K562 (cell line): Measurements from ENCODE around the gene CRIM1. TPM values are rescaled to one million over a fixed set of nuclear protein-coding genes. Genes with fewer than 3 reads are reported as not detected.

ENCODE experiments used
- ATAC-seq: fragments of 200-7000 bp; cut with Tn5 transposase; 3 replicates; pipeline ENCODE4 v1.9.1; 2020; ENCODE audit warnings: moderate library complexity
- BruUV-seq: library from RNA; stranded (reverse); fragments of 400-500 nt; replicated peaks from 2 replicates; lab custom pipeline; 2021; lab: Mats Ljungman, UMichigan
- CTCF ChIA-PET: fragments of 300-600 bp; formaldehyde crosslinking; extraction: SDS; loops from one replicate; lab custom pipeline; 2021; ENCODE audit warnings: low intra/inter-chr PET ratio; lab: Yijun Ruan, JAX
- POLR2A ChIA-PET: fragments of 300-600, 350-650 bp; sonication (Branson Sonifier 250); formaldehyde crosslinking; extraction: SDS; loops from one replicate; lab custom pipeline; 2021; ENCODE audit warnings: antibody characterized with exemption, inconsistent platforms; lab: Yijun Ruan, JAX
- DNase-seq, 4 experiments: peaks; one replicate each; pipeline versions ENCODE4 v3.0.0 to v3.0.0-alpha.2; 2011 to 2018; ENCODE audit warnings: low spot score in 3 of 4, mixed read lengths in 3 of 4; ENCODE audit errors: extremely low read depth in 1 of 4
- FAIRE-seq: peaks from 2 replicates; lab custom pipeline; 2011; peaks lifted over from hg19 to GRCh38; lab: Jason Lieb, UNC
- H2AFZ ChIP-seq: 2 replicates; pipeline ENCODE4 v1.6.0; 2011; ENCODE audit warnings: low read depth, low read length, control low read depth, inconsistent platforms
- H3K27ac ChIP-seq: fragments of 200-600 bp; 3 replicates; pipeline ENCODE4 v1.8.0; 2011; ENCODE audit warnings: low read depth, mild to moderate bottlenecking, control low read depth, inconsistent platforms, low read length, moderate library complexity, mixed read lengths; ENCODE audit errors: extremely low read depth
- H3K27me3 ChIP-seq, 2 experiments: fragments of 300-600 bp in 1 of 2; 2 replicates in 1 of 2; 3 replicates in 1 of 2; pipeline versions ENCODE4 v1.6.0 to v1.8.0; 2011; ENCODE audit warnings: inconsistent platforms in 2 of 2, low read length in 2 of 2, mild to moderate bottlenecking in 1 of 2, mixed read lengths in 1 of 2, moderate library complexity in 1 of 2; ENCODE audit not compliant: control insufficient read depth in 2 of 2, insufficient read depth in 2 of 2
- H3K36me3 ChIP-seq: fragments of 300-600 bp; 3 replicates; pipeline ENCODE4 v1.8.0; 2011; ENCODE audit warnings: mild to moderate bottlenecking, low read length, inconsistent platforms; ENCODE audit not compliant: control insufficient read depth, insufficient read depth
- H3K4me1 ChIP-seq, 2 experiments: fragments of 200-600 bp in 1 of 2; replicated peaks in 1 of 2; 2 replicates in 1 of 2; 3 replicates in 1 of 2; pipeline versions ENCODE4 v1.5.1 to v1.8.0; 2011; ENCODE audit warnings: inconsistent platforms in 2 of 2, low read length in 2 of 2, mild to moderate bottlenecking in 1 of 2, mixed read lengths in 1 of 2, moderate library complexity in 1 of 2; ENCODE audit not compliant: control insufficient read depth in 2 of 2, insufficient read depth in 2 of 2
- H3K4me2 ChIP-seq: 2 replicates; pipeline ENCODE4 v1.6.1; 2011; ENCODE audit warnings: low read length, control low read depth, inconsistent platforms, mixed read lengths; ENCODE audit not compliant: insufficient read depth
- H3K4me3 ChIP-seq: fragments of 200-600 bp; sonication (generic), shearing (Covaris generic); 2 replicates; pipeline ENCODE4 v1.5.1; 2016; ENCODE audit warnings: control low read depth, inconsistent platforms
- H3K79me2 ChIP-seq: fragments of 200-600 bp; 3 replicates; pipeline ENCODE4 v1.8.0; 2011; ENCODE audit warnings: low read length, inconsistent platforms; ENCODE audit not compliant: control insufficient read depth, insufficient read depth
- H3K9ac ChIP-seq, 2 experiments: 2 replicates each; pipeline versions ENCODE4 v1.6.0 to v1.6.1; 2011; ENCODE audit warnings: low read depth in 2 of 2, low read length in 2 of 2, control low read depth in 1 of 2, inconsistent platforms in 1 of 2, mild to moderate bottlenecking in 1 of 2, mixed read lengths in 1 of 2; ENCODE audit not compliant: insufficient read depth in 1 of 2
- H3K9me1 ChIP-seq: one replicate; pipeline ENCODE4 v1.6.0; 2011; ENCODE audit warnings: inconsistent platforms, mild to moderate bottlenecking, low read length, moderate library complexity; ENCODE audit not compliant: control insufficient read depth, insufficient read depth
- H3K9me3 ChIP-seq: replicated peaks from 2 replicates; pipeline ENCODE4 v1.5.1; 2011; ENCODE audit warnings: low read depth, low read length, inconsistent platforms; ENCODE audit not compliant: control insufficient read depth, insufficient read depth
- H4K20me1 ChIP-seq: replicated peaks from 2 replicates; pipeline ENCODE4 v1.6.1; 2011; ENCODE audit warnings: low read length, inconsistent platforms, mixed read lengths; ENCODE audit not compliant: control insufficient read depth, insufficient read depth
- ETV1 ChIP-seq: fragments of 450-650 bp; conservative IDR thresholded peaks from 2 replicates; pipeline ENCODE4 v1.6.1; 2016; ENCODE audit warnings: missing genetic modification characterization, control low read depth, low read depth, missing compliant biosample characterization
- HIVEP1 ChIP-seq: fragments of 250-450 bp; sonication (Bioruptor Pico); IDR thresholded peaks from 2 replicates; pipeline ENCODE4 v1.4.0; 2020; ENCODE audit warnings: mild to moderate bottlenecking
- SPI1 ChIP-seq: IDR thresholded peaks from 2 replicates; pipeline ENCODE4 v1.6.1; 2011; ENCODE audit warnings: low read depth, low read length, control low read depth, borderline replicate concordance
- YY1 ChIP-seq, 3 experiments: IDR thresholded peaks; 2 replicates each; pipeline ENCODE4 v1.6.1; 2011; ENCODE audit warnings: low read length in 2 of 3, mild to moderate bottlenecking in 2 of 3, moderate library complexity in 2 of 3, borderline replicate concordance in 1 of 3, control low read depth in 1 of 3, low read depth in 1 of 3; ENCODE audit not compliant: insufficient read depth in 3 of 3, insufficient replicate concordance in 2 of 3, control insufficient read depth in 1 of 3, insufficient read length in 1 of 3; ENCODE audit errors: extremely low read depth in 1 of 3
- ZEB2 ChIP-seq: fragments of 450-650 bp; IDR thresholded peaks from 2 replicates; pipeline ENCODE4 v1.6.1; 2016
- ZNF780A ChIP-seq: fragments of 250-450 bp; sonication (Bioruptor Pico); IDR thresholded peaks from 2 replicates; pipeline ENCODE4 v1.5.0; 2021; ENCODE audit warnings: mild to moderate bottlenecking
- WGBS: fragments of 100-300 bp; shearing (Covaris generic); methylation state at CpG from one replicate; pipeline ENCODE4 v1.1.6; 2016; ENCODE audit warnings: low coverage, mixed read lengths; ENCODE audit not compliant: insufficient coverage; ENCODE audit errors: missing lambda C conversion rate; 5-methylcytosine and 5-hydroxymethylcytosine counted together
- in situ Hi-C: fragments of 300-500 bp; cut with MboI; formaldehyde crosslinking; loops from 4 replicates; pipeline ENCODE4 v1.15.0; 2018; ENCODE audit warnings: inconsistent platforms, mixed read lengths
- intact Hi-C: fragments of 100-400 bp; cut with micrococcal nuclease; formaldehyde crosslinking; loops from 2 replicates; pipeline ENCODE4 v1.14.2; 2022
- polyA plus RNA-seq, 8 experiments: library from polyadenylated mRNA; depleted of rRNA in 4 of 8; stranded (reverse) in 5 of 8; unstranded in 3 of 8; fragments of >200 nt; fragmentation: Nextera tagmentation in 2 of 8; fragmentation: Illumina TruSeq in 1 of 8; extraction: Ambion mirVana in 2 of 8; extraction: Trizol in 1 of 8; gene quantifications; 2 replicates each; pipeline versions ENCODE4 v1.2.1 to v1.2.3, GENCODE V29; 2011 to 2014; ENCODE audit warnings: inconsistent platforms in 1 of 8, missing spikeins in 1 of 8
- total RNA-seq, 7 experiments: library from RNA; depleted of rRNA in 6 of 7; stranded (reverse); fragments of >200 nt in 6 of 7; fragmentation: Illumina TruSeq in 2 of 7; extraction: Trizol in 2 of 7; gene quantifications; 2 replicates each; pipeline versions ENCODE4 v1.2.1 to v1.2.3, GENCODE V29; 2011 to 2021; ENCODE audit warnings: low replicate concordance in 1 of 7
- TF ChIP-seq, protein P1 (sequence below): fragments of 450-650 bp; IDR thresholded peaks from 2 replicates; pipeline ENCODE4 v1.6.1; 2016
- TF ChIP-seq, protein P2 (sequence below): fragments of 150-350 bp; conservative IDR thresholded peaks from 2 replicates; pipeline ENCODE4 v1.6.1; 2014; ENCODE audit warnings: low read length
- TF ChIP-seq, protein P3 (sequence below): sonication (generic); formaldehyde crosslinking; IDR thresholded peaks from 2 replicates; pipeline ENCODE4 v1.8.0; 2022; ENCODE audit warnings: mild to moderate bottlenecking, low read depth, missing genetic modification reagents
- TF ChIP-seq, protein P4 (sequence below): fragments of 150-350 bp; IDR thresholded peaks from 2 replicates; pipeline ENCODE4 v1.6.1; 2014; ENCODE audit warnings: low read depth, mild to moderate bottlenecking, low read length, borderline replicate concordance
- TF ChIP-seq, protein P5 (sequence below): sonication (generic); formaldehyde crosslinking; IDR thresholded peaks from 2 replicates; pipeline ENCODE4 v1.5.0; 2020; ENCODE audit warnings: missing genetic modification reagents

The CRIM1 gene
- total and polyA plus RNA-seq, 9 of the 15 experiments (the other 6 are each of a cell fraction or from before 2014, with no cell fraction given) = 0.01 to 0.36 (median 0.06) TPM; not detected in 1

DNA sequence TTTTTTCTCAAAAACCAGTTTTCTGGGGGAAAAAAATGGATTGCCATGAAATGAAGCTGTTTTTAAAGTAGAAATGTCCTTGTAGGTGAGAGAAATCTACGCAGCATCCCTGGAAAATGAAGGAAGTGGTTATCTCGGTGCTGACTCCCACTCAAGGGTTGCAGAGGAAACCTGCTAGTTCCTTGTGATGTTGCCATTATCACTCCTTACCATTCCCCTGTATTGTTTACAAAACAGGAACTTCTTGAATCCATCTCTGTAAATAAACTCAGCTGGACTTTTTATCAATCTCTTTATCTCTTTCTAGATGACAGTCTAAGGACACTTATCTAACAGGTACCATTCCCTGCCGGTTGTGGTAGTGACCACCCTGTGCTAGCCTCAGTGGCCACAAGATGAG, 181.2 kb downstream of the CRIM1 start:
- Histone ChIP-seq H3K79me2 (no peaks in the 10 kb centered on the region), H3K27ac (no peak overlapping the region), H3K4me2 (no peak overlapping the region), H4K20me1 (no peaks in the 10 kb centered on the region), H3K9ac (no peak overlapping the region), H2AFZ (no peak overlapping the region), H3K9me1 (no peaks in the 10 kb centered on the region), H3K27me3 (peaks cover 0 to 4% of the 10 kb centered on the region in 2 experiments; a peak in 1 of 5 replicates), H3K9me3 (no peaks in the 10 kb centered on the region), H3K4me3 (no peak overlapping the region), H3K4me1 (peaks cover 7 to 23% of the 10 kb centered on the region in 2 experiments; a peak in 4 of 5 replicates), H3K36me3 (no peaks in the 10 kb centered on the region)
- peak; percentile 20; the same call in 1 of the 3 replicates for ATAC-seq
- CTCF ChIA-PET = no interaction called here
- POLR2A ChIA-PET = no interaction called here
- BruUV-seq = no TSS peak
- peak in 1 of 4 experiments; percentile 12 for DNase-seq
- in situ Hi-C loops (no loop called here), intact Hi-C loops (no loop called here)
- FAIRE-seq = peak; percentile 67
- 0% methylated on average over 3 of the region's 3 CpGs for WGBS
- TF ChIP-seq, protein P1, sequence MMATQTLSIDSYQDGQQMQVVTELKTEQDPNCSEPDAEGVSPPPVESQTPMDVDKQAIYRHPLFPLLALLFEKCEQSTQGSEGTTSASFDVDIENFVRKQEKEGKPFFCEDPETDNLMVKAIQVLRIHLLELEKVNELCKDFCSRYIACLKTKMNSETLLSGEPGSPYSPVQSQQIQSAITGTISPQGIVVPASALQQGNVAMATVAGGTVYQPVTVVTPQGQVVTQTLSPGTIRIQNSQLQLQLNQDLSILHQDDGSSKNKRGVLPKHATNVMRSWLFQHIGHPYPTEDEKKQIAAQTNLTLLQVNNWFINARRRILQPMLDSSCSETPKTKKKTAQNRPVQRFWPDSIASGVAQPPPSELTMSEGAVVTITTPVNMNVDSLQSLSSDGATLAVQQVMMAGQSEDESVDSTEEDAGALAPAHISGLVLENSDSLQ = no peak
- no peak for TF ChIP-seq HIVEP1 (CRISPR knock-in tag)
- TF ChIP-seq YY1 (IDR thresholded peaks at IDR 0.05; ENCODE audit: borderline replicate concordance in 1 of 3, control insufficient read depth in 1 of 3, extremely low read depth in 1 of 3, insufficient read depth in 3 of 3, insufficient read length in 1 of 3, insufficient replicate concordance in 2 of 3, low read depth in 1 of 3, low read length in 2 of 3) = no peak
- TF ChIP-seq, protein P2, sequence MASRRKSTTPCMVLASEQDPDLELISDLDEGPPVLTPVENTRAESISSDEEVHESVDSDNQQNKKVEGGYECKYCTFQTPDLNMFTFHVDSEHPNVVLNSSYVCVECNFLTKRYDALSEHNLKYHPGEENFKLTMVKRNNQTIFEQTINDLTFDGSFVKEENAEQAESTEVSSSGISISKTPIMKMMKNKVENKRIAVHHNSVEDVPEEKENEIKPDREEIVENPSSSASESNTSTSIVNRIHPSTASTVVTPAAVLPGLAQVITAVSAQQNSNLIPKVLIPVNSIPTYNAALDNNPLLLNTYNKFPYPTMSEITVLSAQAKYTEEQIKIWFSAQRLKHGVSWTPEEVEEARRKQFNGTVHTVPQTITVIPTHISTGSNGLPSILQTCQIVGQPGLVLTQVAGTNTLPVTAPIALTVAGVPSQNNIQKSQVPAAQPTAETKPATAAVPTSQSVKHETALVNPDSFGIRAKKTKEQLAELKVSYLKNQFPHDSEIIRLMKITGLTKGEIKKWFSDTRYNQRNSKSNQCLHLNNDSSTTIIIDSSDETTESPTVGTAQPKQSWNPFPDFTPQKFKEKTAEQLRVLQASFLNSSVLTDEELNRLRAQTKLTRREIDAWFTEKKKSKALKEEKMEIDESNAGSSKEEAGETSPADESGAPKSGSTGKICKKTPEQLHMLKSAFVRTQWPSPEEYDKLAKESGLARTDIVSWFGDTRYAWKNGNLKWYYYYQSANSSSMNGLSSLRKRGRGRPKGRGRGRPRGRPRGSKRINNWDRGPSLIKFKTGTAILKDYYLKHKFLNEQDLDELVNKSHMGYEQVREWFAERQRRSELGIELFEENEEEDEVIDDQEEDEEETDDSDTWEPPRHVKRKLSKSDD = no peak
- TF ChIP-seq, protein P3, sequence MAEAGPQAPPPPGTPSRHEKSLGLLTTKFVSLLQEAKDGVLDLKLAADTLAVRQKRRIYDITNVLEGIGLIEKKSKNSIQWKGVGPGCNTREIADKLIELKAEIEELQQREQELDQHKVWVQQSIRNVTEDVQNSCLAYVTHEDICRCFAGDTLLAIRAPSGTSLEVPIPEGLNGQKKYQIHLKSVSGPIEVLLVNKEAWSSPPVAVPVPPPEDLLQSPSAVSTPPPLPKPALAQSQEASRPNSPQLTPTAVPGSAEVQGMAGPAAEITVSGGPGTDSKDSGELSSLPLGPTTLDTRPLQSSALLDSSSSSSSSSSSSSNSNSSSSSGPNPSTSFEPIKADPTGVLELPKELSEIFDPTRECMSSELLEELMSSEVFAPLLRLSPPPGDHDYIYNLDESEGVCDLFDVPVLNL (CRISPR knock-in tag) = no peak
- no peak for TF ChIP-seq ETV1 (tag)
- TF ChIP-seq ZNF780A (CRISPR knock-in tag) = no peak
- TF ChIP-seq, protein P4, sequence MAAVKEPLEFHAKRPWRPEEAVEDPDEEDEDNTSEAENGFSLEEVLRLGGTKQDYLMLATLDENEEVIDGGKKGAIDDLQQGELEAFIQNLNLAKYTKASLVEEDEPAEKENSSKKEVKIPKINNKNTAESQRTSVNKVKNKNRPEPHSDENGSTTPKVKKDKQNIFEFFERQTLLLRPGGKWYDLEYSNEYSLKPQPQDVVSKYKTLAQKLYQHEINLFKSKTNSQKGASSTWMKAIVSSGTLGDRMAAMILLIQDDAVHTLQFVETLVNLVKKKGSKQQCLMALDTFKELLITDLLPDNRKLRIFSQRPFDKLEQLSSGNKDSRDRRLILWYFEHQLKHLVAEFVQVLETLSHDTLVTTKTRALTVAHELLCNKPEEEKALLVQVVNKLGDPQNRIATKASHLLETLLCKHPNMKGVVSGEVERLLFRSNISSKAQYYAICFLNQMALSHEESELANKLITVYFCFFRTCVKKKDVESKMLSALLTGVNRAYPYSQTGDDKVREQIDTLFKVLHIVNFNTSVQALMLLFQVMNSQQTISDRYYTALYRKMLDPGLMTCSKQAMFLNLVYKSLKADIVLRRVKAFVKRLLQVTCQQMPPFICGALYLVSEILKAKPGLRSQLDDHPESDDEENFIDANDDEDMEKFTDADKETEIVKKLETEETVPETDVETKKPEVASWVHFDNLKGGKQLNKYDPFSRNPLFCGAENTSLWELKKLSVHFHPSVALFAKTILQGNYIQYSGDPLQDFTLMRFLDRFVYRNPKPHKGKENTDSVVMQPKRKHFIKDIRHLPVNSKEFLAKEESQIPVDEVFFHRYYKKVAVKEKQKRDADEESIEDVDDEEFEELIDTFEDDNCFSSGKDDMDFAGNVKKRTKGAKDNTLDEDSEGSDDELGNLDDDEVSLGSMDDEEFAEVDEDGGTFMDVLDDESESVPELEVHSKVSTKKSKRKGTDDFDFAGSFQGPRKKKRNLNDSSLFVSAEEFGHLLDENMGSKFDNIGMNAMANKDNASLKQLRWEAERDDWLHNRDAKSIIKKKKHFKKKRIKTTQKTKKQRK = no peak
- TF ChIP-seq, protein P5, sequence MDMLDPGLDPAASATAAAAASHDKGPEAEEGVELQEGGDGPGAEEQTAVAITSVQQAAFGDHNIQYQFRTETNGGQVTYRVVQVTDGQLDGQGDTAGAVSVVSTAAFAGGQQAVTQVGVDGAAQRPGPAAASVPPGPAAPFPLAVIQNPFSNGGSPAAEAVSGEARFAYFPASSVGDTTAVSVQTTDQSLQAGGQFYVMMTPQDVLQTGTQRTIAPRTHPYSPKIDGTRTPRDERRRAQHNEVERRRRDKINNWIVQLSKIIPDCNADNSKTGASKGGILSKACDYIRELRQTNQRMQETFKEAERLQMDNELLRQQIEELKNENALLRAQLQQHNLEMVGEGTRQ (CRISPR knock-in tag) = no peak
- peak; percentile 81 for TF ChIP-seq ZEB2
- peak; percentile 68; the same call in 1 of the 2 replicates for TF ChIP-seq SPI1
